SK-N-SH (cell line): ENCODE results near the gene ZNF507. TPM values are rescaled to one million over a fixed set of nuclear protein-coding genes. Genes with fewer than 3 reads are reported as not detected.

ENCODE experiments used
- CTCF ChIA-PET: fragments of 300-600, 350-600 bp; formaldehyde crosslinking; extraction: SDS; loops from one replicate; lab custom pipeline; 2021; lab: Yijun Ruan, JAX
- POLR2A ChIA-PET: fragments of 350-600 bp; sonication (Branson Sonifier 250); formaldehyde crosslinking; extraction: SDS; loops from one replicate; lab custom pipeline; 2020; ENCODE audit warnings: antibody characterized with exemption, inconsistent platforms; lab: Yijun Ruan, JAX
- DNase-seq: peaks from one replicate; pipeline ENCODE4 v3.0.0; 2012
- H2AFZ ChIP-seq: fragments of 200-600 bp; sonication (generic); 2 replicates; pipeline ENCODE4 v1.8.1; 2016; ENCODE audit warnings: antibody characterized with exemption, mild to moderate bottlenecking, low read depth
- H3F3A ChIP-seq: fragments of 200-600 bp; sonication (generic); replicated peaks from 2 replicates; pipeline ENCODE3; 2016; ENCODE audit warnings: antibody characterized with exemption, mild to moderate bottlenecking; ENCODE audit not compliant: insufficient read depth
- H3K27ac ChIP-seq, 2 experiments: fragments of 200-500 bp in 1 of 2; fragments of 200-600 bp in 1 of 2; sonication (Bioruptor generic) in 1 of 2; sonication (generic), shearing (Covaris generic) in 1 of 2; 2 replicates each; pipeline versions ENCODE4 v1.5.1 to v1.6.1; 2014 to 2016; ENCODE audit warnings: low read depth in 2 of 2, inconsistent platforms in 1 of 2, low read length in 1 of 2, mild to moderate bottlenecking in 1 of 2, mixed read lengths in 1 of 2
- H3K27me3 ChIP-seq: fragments of 200-600 bp; sonication (generic), shearing (Covaris generic); 2 replicates; pipeline ENCODE4 v1.6.1; 2016; ENCODE audit warnings: mixed run types; ENCODE audit not compliant: insufficient read depth
- H3K36me3 ChIP-seq, 2 experiments: fragments of 200-500 bp in 1 of 2; fragments of 200-600 bp in 1 of 2; sonication (Bioruptor generic) in 1 of 2; sonication (generic) in 1 of 2; replicated peaks in 1 of 2; 2 replicates each; pipeline versions ENCODE3 to v1.5.1; 2014 to 2016; ENCODE audit warnings: low read length in 1 of 2, mild to moderate bottlenecking in 1 of 2; ENCODE audit not compliant: insufficient read depth in 2 of 2, control insufficient read depth in 1 of 2
- H3K4me1 ChIP-seq, 2 experiments: fragments of 200-500 bp in 1 of 2; fragments of 200-600 bp in 1 of 2; sonication (Bioruptor generic) in 1 of 2; sonication (generic), shearing (Covaris generic) in 1 of 2; 2 replicates each; pipeline versions ENCODE4 v1.5.1 to v1.6.1; 2014 to 2016; ENCODE audit warnings: low read depth in 1 of 2, low read length in 1 of 2, mixed run types in 1 of 2; ENCODE audit not compliant: insufficient read depth in 2 of 2, control insufficient read depth in 1 of 2
- H3K4me2 ChIP-seq: fragments of 200-600 bp; sonication (generic), shearing (Covaris generic); 2 replicates; pipeline ENCODE4 v1.6.1; 2017; ENCODE audit warnings: mixed run types
- H3K4me3 ChIP-seq, 2 experiments: fragments of 200-500 bp in 1 of 2; fragments of 200-600 bp in 1 of 2; sonication (Bioruptor generic) in 1 of 2; sonication (generic), shearing (Covaris generic) in 1 of 2; 2 replicates each; pipeline versions ENCODE4 v1.5.1 to v1.8.1; 2014 to 2016; ENCODE audit warnings: low read depth in 2 of 2, inconsistent platforms in 1 of 2, low read length in 1 of 2, mild to moderate bottlenecking in 1 of 2, mixed read lengths in 1 of 2, moderate library complexity in 1 of 2
- H3K79me2 ChIP-seq: fragments of 200-600 bp; sonication (generic); 2 replicates; pipeline ENCODE4 v1.8.1; 2017; ENCODE audit warnings: mild to moderate bottlenecking; ENCODE audit not compliant: insufficient read depth
- H3K9ac ChIP-seq: fragments of 200-600 bp; sonication (generic); 2 replicates; pipeline ENCODE4 v1.6.1; 2017; ENCODE audit warnings: mixed run types
- H3K9me2 ChIP-seq: fragments of 200-600 bp; sonication (generic); 2 replicates; pipeline ENCODE4 v1.6.1; 2017; ENCODE audit warnings: mixed run types
- H3K9me3 ChIP-seq: fragments of 200-600 bp; sonication (generic); 2 replicates; pipeline ENCODE4 v1.6.1; 2017; ENCODE audit warnings: mixed run types, mild to moderate bottlenecking, moderate library complexity
- H4K20me1 ChIP-seq: fragments of 200-600 bp; sonication (generic); 2 replicates; pipeline ENCODE4 v1.6.1; 2017; ENCODE audit warnings: mild to moderate bottlenecking, mixed run types; ENCODE audit not compliant: insufficient read depth
- CHD2 ChIP-seq: fragments of 150-350 bp; IDR thresholded peaks from 2 replicates; pipeline ENCODE4 v1.6.1; 2018; ENCODE audit warnings: low read length; ENCODE audit not compliant: partially characterized antibody
- CTCF ChIP-seq: fragments of 200-600 bp; sonication (generic); IDR thresholded peaks from 2 replicates; pipeline ENCODE4 v1.6.1; 2017; ENCODE audit warnings: antibody characterized with exemption, mild to moderate bottlenecking, moderate library complexity
- EP300 ChIP-seq, 2 experiments: IDR thresholded peaks; 2 replicates each; pipeline versions ENCODE4 v1.4.0 to v1.6.1; 2012; ENCODE audit warnings: borderline replicate concordance in 1 of 2, low read depth in 1 of 2, low read length in 1 of 2
- FOSL2 ChIP-seq: IDR thresholded peaks from 2 replicates; pipeline ENCODE4 v1.4.0; 2012; ENCODE audit warnings: low read depth, mild to moderate bottlenecking, moderate library complexity, borderline replicate concordance
- IRF3 ChIP-seq: fragments of 150-350 bp; IDR thresholded peaks from 2 replicates; pipeline ENCODE4 v1.6.1; 2016; ENCODE audit warnings: mild to moderate bottlenecking, low read depth, low read length
- MXI1 ChIP-seq: IDR thresholded peaks from 2 replicates; pipeline ENCODE4 v1.6.1; 2012; ENCODE audit warnings: mild to moderate bottlenecking, low read depth, low read length, improper control_type of control experiment
- POLR2AphosphoS5 ChIP-seq: IDR thresholded peaks from 2 replicates; pipeline ENCODE4 v1.6.1; 2012; ENCODE audit warnings: low read depth, low read length
- RAD21 ChIP-seq: IDR thresholded peaks from 2 replicates; pipeline ENCODE4 v1.6.1; 2012; ENCODE audit warnings: mild to moderate bottlenecking, low read length
- RCOR1 ChIP-seq: fragments of 150-350 bp; IDR thresholded peaks from 2 replicates; pipeline ENCODE4 v1.6.1; 2017; ENCODE audit warnings: antibody characterized with exemption, low read length
- RFX5 ChIP-seq: IDR thresholded peaks from 2 replicates; pipeline ENCODE4 v1.6.1; 2012; ENCODE audit warnings: mild to moderate bottlenecking, improper control_type of control experiment, low read length
- SMC3 ChIP-seq: IDR thresholded peaks from 2 replicates; pipeline ENCODE4 v1.6.1; 2012; ENCODE audit warnings: low read depth, low read length, improper control_type of control experiment
- TAF1 ChIP-seq: IDR thresholded peaks from 2 replicates; pipeline ENCODE4 v1.6.1; 2012; ENCODE audit warnings: low read depth, mild to moderate bottlenecking, low read length, moderate library complexity, borderline replicate concordance
- TCF12 ChIP-seq: IDR thresholded peaks from 2 replicates; pipeline ENCODE4 v1.4.0; 2012
- YY1 ChIP-seq: IDR thresholded peaks from 2 replicates; pipeline ENCODE4 v1.4.0; 2012; ENCODE audit warnings: low read depth, mild to moderate bottlenecking
- WGBS: methylation state at CpG from one replicate; pipeline ENCODE4 v1.1.6; 2017; ENCODE audit warnings: low lambda C conversion rate; 5-methylcytosine and 5-hydroxymethylcytosine counted together
- polyA plus RNA-seq, 3 experiments: library from polyadenylated mRNA; depleted of rRNA; stranded (reverse); fragments of >200 nt; gene quantifications; 2 replicates each; pipeline ENCODE4 v1.2.3, GENCODE V29; 2012
- TF ChIP-seq, protein P1 (sequence below): IDR thresholded peaks from 2 replicates; pipeline ENCODE4 v1.6.1; 2012; ENCODE audit warnings: mild to moderate bottlenecking, low read depth, low read length, moderate library complexity
- TF ChIP-seq, protein P2 (sequence below): IDR thresholded peaks from 2 replicates; pipeline ENCODE4 v1.4.0; 2012; ENCODE audit warnings: low read depth
- TF ChIP-seq, protein P3 (sequence below): IDR thresholded peaks from 2 replicates; pipeline ENCODE4; 2012
- TF ChIP-seq, protein P4 (sequence below): fragments of 150-350 bp; IDR thresholded peaks from 2 replicates; pipeline ENCODE4 v1.6.1; 2017; ENCODE audit warnings: antibody characterized with exemption, low read length, low read depth, borderline replicate concordance

ZNF507 gene
- polyA plus RNA-seq, 1 of the 3 experiments (the other 2 are of a cell fraction), result 6.8 TPM

DNA sequence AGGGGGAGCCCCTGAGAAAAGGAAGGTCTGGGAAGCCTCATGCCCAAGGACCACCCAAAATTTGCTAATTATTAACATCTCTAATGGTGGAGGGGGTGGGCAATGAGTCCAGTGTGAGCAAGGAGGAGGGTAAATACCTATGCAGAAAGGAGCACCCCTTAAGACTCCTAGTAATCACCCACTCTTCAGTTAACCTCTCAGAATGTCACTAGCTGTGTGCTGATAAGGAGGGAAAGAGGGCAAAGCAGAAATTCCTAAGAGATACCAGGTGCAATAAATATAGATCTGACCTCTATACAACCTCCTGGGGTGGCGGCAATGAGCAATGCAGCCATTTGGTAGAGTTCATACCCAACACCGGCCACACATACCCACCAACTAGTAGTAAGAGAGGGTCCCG lies 47.5 kb downstream of the ZNF507 start (continued):
- TF ChIP-seq, protein P1, sequence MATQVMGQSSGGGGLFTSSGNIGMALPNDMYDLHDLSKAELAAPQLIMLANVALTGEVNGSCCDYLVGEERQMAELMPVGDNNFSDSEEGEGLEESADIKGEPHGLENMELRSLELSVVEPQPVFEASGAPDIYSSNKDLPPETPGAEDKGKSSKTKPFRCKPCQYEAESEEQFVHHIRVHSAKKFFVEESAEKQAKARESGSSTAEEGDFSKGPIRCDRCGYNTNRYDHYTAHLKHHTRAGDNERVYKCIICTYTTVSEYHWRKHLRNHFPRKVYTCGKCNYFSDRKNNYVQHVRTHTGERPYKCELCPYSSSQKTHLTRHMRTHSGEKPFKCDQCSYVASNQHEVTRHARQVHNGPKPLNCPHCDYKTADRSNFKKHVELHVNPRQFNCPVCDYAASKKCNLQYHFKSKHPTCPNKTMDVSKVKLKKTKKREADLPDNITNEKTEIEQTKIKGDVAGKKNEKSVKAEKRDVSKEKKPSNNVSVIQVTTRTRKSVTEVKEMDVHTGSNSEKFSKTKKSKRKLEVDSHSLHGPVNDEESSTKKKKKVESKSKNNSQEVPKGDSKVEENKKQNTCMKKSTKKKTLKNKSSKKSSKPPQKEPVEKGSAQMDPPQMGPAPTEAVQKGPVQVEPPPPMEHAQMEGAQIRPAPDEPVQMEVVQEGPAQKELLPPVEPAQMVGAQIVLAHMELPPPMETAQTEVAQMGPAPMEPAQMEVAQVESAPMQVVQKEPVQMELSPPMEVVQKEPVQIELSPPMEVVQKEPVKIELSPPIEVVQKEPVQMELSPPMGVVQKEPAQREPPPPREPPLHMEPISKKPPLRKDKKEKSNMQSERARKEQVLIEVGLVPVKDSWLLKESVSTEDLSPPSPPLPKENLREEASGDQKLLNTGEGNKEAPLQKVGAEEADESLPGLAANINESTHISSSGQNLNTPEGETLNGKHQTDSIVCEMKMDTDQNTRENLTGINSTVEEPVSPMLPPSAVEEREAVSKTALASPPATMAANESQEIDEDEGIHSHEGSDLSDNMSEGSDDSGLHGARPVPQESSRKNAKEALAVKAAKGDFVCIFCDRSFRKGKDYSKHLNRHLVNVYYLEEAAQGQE, result no peak

DNA sequence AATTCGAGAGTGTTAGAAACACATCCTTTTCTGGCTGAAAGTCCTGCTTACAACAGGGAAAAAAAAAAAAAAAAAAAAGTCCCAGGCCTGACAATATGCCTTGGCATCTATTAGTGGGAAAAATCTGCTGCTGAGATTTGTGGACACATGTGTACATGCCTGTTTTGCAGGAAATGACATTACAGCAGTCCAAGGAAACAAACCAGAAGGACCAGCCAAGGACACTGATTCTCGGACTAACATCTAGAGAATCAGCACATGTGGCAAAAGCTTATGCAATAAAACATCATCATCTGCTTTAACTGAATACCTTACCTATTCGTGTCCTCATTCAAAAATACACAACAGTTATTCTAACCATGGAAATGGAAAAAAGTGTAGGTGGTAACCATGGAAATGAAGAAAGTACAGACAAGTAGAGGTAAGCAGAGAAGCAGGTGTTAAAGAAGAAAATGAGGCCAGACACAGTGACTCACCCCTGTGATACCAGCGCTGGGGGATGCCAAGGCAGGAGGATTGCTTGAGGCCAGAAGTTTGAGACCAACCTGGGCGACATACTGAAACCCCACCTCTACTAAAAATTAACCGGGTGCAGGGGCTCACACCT lies 50.7 kb downstream of the ZNF507 start:
- Histone ChIP-seq H3K27ac (no peak overlapping the region), H3K36me3 (peaks cover 0 to 3% of the 10 kb centered on the region in 2 experiments), H3K4me1 (no peaks in the 10 kb centered on the region), H3K4me3 (no peak overlapping the region), H3F3A (no peaks in the 10 kb centered on the region), H3K4me2 (no peak overlapping the region), H2AFZ (no peak overlapping the region), H4K20me1 (no peaks in the 10 kb centered on the region), H3K9ac (no peak overlapping the region), H3K9me3 (no peaks in the 10 kb centered on the region), H3K27me3 (no peaks in the 10 kb centered on the region), H3K79me2 (no peaks in the 10 kb centered on the region), H3K9me2 (no peaks in the 10 kb centered on the region)
- ChIA-PET CTCF (no interaction called here), POLR2A (no interaction called here)
- 88% methylated on average over 6 of the region's 6 CpGs for WGBS
- no peak for DNase-seq
- no peak for TF ChIP-seq IRF3
- TF ChIP-seq TAF1, result no peak
- TF ChIP-seq, protein P2, sequence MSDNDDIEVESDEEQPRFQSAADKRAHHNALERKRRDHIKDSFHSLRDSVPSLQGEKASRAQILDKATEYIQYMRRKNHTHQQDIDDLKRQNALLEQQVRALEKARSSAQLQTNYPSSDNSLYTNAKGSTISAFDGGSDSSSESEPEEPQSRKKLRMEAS, result no peak
- TF ChIP-seq RCOR1, result no peak
- no peak for TF ChIP-seq RAD21
- TF ChIP-seq CTCF, result no peak
- TF ChIP-seq, protein P1, result no peak
- TF ChIP-seq TCF12, result no peak
- TF ChIP-seq EP300 (IDR thresholded peaks at IDR 0.05; ENCODE audit: borderline replicate concordance in 1 of 2, low read depth in 1 of 2, low read length in 1 of 2), result no peak
- no peak for TF ChIP-seq POLR2AphosphoS5
- no peak for TF ChIP-seq RFX5
- no peak for TF ChIP-seq CHD2
- TF ChIP-seq YY1, result no peak
- no peak for TF ChIP-seq SMC3
- TF ChIP-seq MXI1, result no peak
- TF ChIP-seq, protein P3, sequence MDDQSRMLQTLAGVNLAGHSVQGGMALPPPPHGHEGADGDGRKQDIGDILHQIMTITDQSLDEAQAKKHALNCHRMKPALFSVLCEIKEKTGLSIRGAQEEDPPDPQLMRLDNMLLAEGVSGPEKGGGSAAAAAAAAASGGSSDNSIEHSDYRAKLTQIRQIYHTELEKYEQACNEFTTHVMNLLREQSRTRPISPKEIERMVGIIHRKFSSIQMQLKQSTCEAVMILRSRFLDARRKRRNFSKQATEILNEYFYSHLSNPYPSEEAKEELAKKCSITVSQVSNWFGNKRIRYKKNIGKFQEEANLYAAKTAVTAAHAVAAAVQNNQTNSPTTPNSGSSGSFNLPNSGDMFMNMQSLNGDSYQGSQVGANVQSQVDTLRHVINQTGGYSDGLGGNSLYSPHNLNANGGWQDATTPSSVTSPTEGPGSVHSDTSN, result no peak
- TF ChIP-seq FOSL2, result no peak
- TF ChIP-seq, protein P4, sequence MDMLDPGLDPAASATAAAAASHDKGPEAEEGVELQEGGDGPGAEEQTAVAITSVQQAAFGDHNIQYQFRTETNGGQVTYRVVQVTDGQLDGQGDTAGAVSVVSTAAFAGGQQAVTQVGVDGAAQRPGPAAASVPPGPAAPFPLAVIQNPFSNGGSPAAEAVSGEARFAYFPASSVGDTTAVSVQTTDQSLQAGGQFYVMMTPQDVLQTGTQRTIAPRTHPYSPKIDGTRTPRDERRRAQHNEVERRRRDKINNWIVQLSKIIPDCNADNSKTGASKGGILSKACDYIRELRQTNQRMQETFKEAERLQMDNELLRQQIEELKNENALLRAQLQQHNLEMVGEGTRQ, result no peak
